ENCODE results near the gene BANF1.
"Not testable (repeated sequence)": the region's sequence is repeated elsewhere in the genome, so short reads cannot be mapped to it uniquely, and the experiment has no call there.

BANF1 gene

DNA sequence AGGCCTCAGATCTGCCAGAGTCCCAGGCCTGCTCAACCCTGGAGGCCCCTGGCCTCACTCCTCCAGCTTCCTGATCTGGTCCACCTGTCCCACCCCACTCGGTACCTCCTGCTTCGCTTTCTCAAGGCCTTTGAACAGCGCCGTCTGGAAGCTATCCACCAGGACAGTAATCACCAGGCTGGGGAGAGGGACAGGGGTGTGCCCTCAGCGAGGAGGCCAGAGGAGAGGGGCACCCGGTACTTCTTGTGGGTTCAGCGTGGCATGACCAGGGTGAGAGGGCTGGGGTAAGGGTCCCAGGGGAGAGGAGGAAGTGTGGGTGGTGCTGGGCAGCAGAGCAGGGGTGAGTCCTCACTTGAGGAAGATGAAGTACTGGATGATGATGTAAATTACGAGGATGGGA lies 17.9 kb downstream of the BANF1 start:
- Histone ChIP-seq H3K36me3 (ENCODE audit: control insufficient read depth, insufficient read depth, low read length) (no peaks in the 10 kb centered on the region), H3K4me3 (ENCODE audit: extremely low read depth, insufficient read depth, low read length, poor library complexity, severe bottlenecking) (no peak overlapping the region), H3K9me3 (ENCODE audit: control insufficient read depth, low read length) (no peaks in the 10 kb centered on the region), H3K27ac (ENCODE audit: low read depth, low read length, severe bottlenecking) (no peak overlapping the region), H3K4me1 (ENCODE audit: control insufficient read depth, insufficient read depth, low read length, poor library complexity, severe bottlenecking) (peaks cover 33% of the 10 kb centered on the region)
- WGBS, 2 experiments (ENCODE audit: insufficient coverage in 2 of 2), result 77 to 78% methylated on average over 7 to 8 of the region's 8 CpGs

DNA sequence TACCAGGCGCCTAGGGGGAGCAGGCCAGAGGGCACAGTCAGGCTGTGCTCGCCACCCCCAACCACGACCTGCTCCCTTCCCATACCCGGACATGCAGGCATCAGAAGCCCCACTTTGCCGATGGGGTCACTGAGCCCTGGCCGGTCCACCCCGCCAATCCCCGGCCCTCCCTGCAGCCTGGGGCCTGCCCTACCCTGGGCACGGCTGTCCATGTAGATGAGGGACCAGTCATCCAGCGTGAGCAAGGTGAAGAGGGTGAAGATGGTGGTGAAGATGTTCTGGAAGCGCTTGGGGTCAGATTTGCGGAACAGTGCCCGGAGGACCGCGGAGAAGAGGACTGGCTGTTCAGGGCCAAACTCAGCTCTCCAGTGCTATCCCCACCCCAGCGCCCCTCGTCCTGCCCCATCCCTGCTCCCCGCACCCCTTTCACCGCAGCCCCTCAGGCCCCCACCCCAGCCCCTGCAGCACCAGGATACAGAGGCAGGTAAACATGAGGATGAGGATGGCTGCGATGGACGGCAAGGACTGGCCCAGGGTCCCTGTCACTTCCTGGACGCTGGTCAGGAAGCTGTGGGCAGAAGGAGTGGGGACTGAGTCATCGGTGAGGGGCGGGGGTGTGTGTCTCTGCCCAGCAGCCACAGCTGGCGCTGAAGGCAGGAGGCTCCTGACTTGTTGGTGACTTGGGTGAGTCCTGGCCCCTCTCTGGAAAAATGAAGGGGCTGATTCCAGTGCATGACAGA lies 18.5 kb downstream of the BANF1 start:
- H3K36me3 ChIP-seq (ENCODE audit: control insufficient read depth, insufficient read depth, low read length), result no peaks in the 10 kb centered on the region
- no peak overlapping the region for H3K27ac ChIP-seq (ENCODE audit: low read depth, low read length, severe bottlenecking)
- peaks cover 27% of the 10 kb centered on the region for H3K4me1 ChIP-seq (ENCODE audit: control insufficient read depth, insufficient read depth, low read length, poor library complexity, severe bottlenecking)
- H3K4me3 ChIP-seq (ENCODE audit: extremely low read depth, insufficient read depth, low read length, poor library complexity, severe bottlenecking), result no peak overlapping the region
- no peaks in the 10 kb centered on the region for H3K9me3 ChIP-seq (ENCODE audit: control insufficient read depth, low read length)
- WGBS, 2 experiments (ENCODE audit: insufficient coverage in 2 of 2), result 82 to 83% methylated on average over 16 of the region's 25 CpGs

DNA sequence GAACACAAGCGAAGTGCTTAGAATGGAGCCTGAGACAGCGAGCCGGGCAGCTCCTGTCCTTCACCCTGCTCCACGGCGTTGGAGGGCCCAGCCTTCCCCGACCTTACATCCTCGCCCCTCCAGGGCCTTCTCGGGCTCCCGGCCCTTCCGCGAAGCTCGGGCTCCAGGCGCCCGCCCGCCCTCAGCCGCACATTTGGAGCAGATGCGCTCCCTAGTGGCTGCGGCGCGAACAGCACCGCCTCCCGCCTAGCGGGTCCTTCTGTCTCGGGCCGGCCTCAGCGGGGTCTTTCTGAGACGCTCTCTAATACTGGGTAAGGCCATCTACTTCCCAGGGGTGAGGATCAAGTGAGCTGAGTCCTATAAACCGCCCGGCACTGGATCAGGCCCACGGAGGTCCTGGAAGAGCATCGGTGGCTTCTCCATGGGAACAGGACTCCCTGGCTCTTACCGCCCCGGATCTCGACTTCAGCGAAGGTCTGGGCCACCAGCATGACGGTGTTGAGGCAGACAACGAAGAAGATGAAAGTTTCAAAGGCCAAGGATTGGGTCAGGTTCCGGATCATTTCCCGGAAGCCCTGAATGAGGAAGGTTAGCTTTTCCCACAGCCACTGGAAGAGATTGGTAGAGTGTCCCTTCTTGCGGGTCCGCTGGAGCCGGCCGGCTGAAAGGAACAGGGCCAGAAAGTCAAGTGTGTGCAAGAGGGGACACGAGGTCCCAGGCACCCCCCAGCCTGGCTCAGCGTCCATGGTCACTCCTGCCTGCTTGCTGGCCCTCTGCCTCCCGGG lies 20.3 kb downstream of the BANF1 start:
- WGBS, 2 experiments (ENCODE audit: insufficient coverage in 2 of 2), result 32 to 33% methylated on average over 45 to 46 of the region's 46 CpGs
- Histone ChIP-seq H3K36me3 (ENCODE audit: control insufficient read depth, insufficient read depth, low read length) (no peaks in the 10 kb centered on the region), H3K4me3 (ENCODE audit: extremely low read depth, insufficient read depth, low read length, poor library complexity, severe bottlenecking) (no peak overlapping the region), H3K27ac (ENCODE audit: low read depth, low read length, severe bottlenecking) (no peak overlapping the region), H3K9me3 (ENCODE audit: control insufficient read depth, low read length) (no peaks in the 10 kb centered on the region), H3K4me1 (ENCODE audit: control insufficient read depth, insufficient read depth, low read length, poor library complexity, severe bottlenecking) (peaks cover 19% of the 10 kb centered on the region)

DNA sequence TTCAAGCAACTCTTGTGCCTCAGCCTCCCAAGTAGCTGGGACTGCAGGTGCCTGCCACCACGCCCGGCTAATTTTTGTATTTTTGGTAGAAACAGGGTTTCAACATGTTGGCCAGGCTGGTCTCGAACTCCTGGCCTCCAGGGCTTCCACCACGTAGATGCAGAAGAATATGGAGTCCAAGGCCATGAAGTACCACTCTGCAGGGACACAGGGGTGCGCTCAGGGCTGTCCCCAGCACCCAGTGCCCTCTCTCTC lies 20.8 kb downstream of the BANF1 start:
- 79 to 90% methylated on average over 5 of the region's 5 CpGs for WGBS, 2 experiments (ENCODE audit: insufficient coverage in 2 of 2)
- H3K36me3 ChIP-seq (ENCODE audit: control insufficient read depth, insufficient read depth, low read length); H3K27ac ChIP-seq (ENCODE audit: low read depth, low read length, severe bottlenecking); H3K9me3 ChIP-seq (ENCODE audit: control insufficient read depth, low read length); H3K4me3 ChIP-seq (ENCODE audit: extremely low read depth, insufficient read depth, low read length, poor library complexity, severe bottlenecking): not testable (repeated sequence)
- peaks cover 19% of the 10 kb centered on the region for H3K4me1 ChIP-seq (ENCODE audit: control insufficient read depth, insufficient read depth, low read length, poor library complexity, severe bottlenecking)

DNA sequence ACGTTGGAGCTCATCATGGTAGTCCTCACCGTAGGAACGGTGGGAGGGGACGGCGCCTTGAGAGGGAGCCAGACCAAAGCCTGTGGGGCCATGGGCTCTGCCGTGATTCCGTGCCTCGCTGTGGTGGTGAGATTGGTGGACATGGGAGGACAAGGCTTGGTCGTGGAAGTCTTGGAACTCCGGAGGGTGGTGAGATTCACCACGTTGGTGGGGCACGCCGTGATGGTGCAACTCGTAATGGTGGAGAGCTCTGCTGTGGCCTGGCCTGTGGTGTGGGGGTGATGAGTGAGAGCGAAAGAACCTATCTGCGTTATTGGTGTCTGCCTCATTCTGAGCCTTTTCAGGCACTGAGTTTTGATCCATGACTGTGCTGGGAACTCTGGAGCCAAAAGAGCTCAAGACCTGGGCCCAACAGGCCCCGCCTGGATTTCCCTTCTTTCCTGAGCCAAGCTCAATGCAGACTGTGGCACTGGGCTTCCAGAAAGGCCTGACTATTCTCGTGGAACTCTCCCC lies 23.8 kb downstream of the BANF1 start, which contains the start of gene CATSPER1:
Gene CATSPER1 (minus strand): TSS at position 463 of the 513 bp plus-strand sequence. CDS start 100 bp downstream, at position 363.
- peaks cover 13% of the 10 kb centered on the region for H3K4me1 ChIP-seq (ENCODE audit: control insufficient read depth, insufficient read depth, low read length, poor library complexity, severe bottlenecking)
- H3K9me3 ChIP-seq (ENCODE audit: control insufficient read depth, low read length), result no peaks in the 10 kb centered on the region
- H3K4me3 ChIP-seq (ENCODE audit: extremely low read depth, insufficient read depth, low read length, poor library complexity, severe bottlenecking), result no peak within 1 kb of the TSS
- 90% methylated on average over 17 to 18 of the region's 18 CpGs for WGBS, 2 experiments (ENCODE audit: insufficient coverage in 2 of 2)
- H3K36me3 ChIP-seq (ENCODE audit: control insufficient read depth, insufficient read depth, low read length), result no peaks in the 10 kb centered on the region
- H3K27ac ChIP-seq (ENCODE audit: low read depth, low read length, severe bottlenecking), result no peak within 1 kb of the TSS

DNA sequence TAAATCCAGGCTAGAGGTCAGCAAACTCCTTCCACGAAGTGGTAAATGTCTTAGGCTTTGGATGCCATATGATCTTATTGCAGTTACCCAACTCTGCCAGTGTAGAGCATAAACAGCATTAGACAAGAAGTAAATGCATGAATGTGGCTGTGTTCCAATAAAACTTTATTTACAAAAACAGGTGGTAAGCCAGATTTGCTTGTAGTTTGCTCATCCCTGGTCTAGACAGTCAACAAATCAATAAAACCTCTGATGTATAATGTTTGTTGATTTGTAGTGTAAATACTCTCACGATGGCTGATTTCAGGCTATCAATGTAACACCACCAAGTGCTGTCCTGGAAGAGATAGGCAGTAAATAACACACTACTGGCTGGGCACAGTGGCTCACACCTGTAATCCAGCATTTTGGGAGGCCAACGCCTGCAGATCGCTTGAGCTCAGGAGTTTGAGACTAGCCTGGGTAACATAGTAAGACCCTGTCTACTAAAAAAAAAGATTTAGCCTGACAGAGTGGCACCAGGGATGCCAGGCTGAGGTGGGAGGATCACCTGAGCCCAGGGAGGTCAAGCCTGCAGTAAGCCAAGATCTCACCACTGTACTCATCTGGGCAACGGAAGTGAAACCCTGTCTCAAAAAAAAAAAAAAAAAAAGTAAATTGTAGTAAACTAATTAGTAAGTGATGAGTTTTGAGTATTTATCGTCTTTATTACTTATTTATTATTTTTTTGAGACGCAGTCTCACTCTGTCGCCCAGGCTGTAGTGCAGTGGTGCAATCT lies 30.8 kb downstream of the BANF1 start:
- H3K4me1 ChIP-seq (ENCODE audit: control insufficient read depth, insufficient read depth, low read length, poor library complexity, severe bottlenecking), result no peaks in the 10 kb centered on the region
- WGBS, 2 experiments (ENCODE audit: insufficient coverage in 2 of 2), result 87 to 92% methylated on average over 3 to 6 of the region's 8 CpGs

DNA sequence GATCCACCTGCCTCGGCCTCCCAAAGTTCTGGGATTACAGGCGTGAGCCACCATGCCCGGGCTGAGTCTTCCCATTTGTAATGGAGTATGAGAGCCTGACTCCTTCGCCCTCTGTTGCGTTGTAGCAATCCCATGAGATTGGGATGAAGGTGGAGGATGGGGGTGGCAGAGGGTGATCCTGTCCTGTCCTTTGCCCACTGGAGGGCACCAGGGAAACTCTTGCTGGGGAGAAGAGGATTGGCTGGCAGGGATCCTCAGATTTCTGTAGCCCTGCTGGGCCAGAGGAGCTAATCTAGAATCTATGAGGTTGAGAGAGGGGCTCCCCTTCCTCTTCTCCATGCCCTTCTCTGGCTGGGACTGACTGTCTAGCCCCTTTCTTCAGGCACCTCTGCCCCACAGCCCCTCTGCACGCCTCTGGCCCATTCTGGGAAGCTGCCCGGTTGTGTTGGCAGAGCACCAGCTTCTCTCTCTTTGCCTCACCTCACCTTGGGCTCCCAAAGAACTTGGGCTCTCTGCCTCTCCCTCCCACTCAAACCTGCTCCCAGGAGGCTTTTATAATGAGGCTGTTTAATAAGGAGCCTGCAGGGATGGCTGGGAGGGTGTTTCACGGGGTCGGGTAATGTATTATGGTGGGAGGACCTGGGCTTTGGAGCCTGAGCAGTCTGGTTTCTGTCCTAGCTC lies 33.5 kb downstream of the BANF1 start:
- no peak overlapping the region for H3K27ac ChIP-seq (ENCODE audit: low read depth, low read length, severe bottlenecking)
- H3K4me1 ChIP-seq (ENCODE audit: control insufficient read depth, insufficient read depth, low read length, poor library complexity, severe bottlenecking), result no peaks in the 10 kb centered on the region
- H3K36me3 ChIP-seq (ENCODE audit: control insufficient read depth, insufficient read depth, low read length), result no peaks in the 10 kb centered on the region
- no peak overlapping the region for H3K4me3 ChIP-seq (ENCODE audit: extremely low read depth, insufficient read depth, low read length, poor library complexity, severe bottlenecking)
- H3K9me3 ChIP-seq (ENCODE audit: control insufficient read depth, low read length), result no peaks in the 10 kb centered on the region
- WGBS, 2 experiments (ENCODE audit: insufficient coverage in 2 of 2), result 86 to 87% methylated on average over 2 to 5 of the region's 9 CpGs

More for the DNA sequence above, 30.8 kb downstream of the BANF1 start:
- no peaks in the 10 kb centered on the region for H3K36me3 ChIP-seq (ENCODE audit: control insufficient read depth, insufficient read depth, low read length)
- H3K4me3 ChIP-seq (ENCODE audit: extremely low read depth, insufficient read depth, low read length, poor library complexity, severe bottlenecking), result no peak overlapping the region
- H3K27ac ChIP-seq (ENCODE audit: low read depth, low read length, severe bottlenecking), result no peak overlapping the region
- H3K9me3 ChIP-seq (ENCODE audit: control insufficient read depth, low read length), result no peaks in the 10 kb centered on the region

DNA sequence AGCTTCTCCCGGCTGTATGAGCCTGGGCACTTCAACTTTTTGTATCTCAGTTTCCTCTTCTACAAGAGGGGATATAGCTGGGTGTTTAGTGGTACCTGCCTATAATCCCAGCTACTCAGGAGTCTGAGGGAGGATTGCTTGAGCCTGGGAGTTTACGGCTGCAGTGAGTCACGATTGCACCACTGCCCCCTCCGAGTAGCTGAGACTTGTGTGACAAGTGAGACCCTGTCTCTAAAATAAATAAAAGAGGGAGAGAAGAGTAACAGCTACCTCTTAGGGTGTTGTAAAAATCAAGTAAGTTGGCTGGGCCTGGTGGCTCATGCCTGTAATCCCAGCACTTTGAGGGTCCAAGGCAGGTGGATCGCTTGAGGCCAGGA lies 34.0 kb downstream of the BANF1 start:
- Histone ChIP-seq H3K36me3 (ENCODE audit: control insufficient read depth, insufficient read depth, low read length) (no peaks in the 10 kb centered on the region), H3K4me3 (ENCODE audit: extremely low read depth, insufficient read depth, low read length, poor library complexity, severe bottlenecking) (no peak overlapping the region), H3K27ac (ENCODE audit: low read depth, low read length, severe bottlenecking) (no peak overlapping the region), H3K9me3 (ENCODE audit: control insufficient read depth, low read length) (no peaks in the 10 kb centered on the region), H3K4me1 (ENCODE audit: control insufficient read depth, insufficient read depth, low read length, poor library complexity, severe bottlenecking) (no peaks in the 10 kb centered on the region)
- 82 to 89% methylated on average over 1 to 4 of the region's 5 CpGs for WGBS, 2 experiments (ENCODE audit: insufficient coverage in 2 of 2)

DNA sequence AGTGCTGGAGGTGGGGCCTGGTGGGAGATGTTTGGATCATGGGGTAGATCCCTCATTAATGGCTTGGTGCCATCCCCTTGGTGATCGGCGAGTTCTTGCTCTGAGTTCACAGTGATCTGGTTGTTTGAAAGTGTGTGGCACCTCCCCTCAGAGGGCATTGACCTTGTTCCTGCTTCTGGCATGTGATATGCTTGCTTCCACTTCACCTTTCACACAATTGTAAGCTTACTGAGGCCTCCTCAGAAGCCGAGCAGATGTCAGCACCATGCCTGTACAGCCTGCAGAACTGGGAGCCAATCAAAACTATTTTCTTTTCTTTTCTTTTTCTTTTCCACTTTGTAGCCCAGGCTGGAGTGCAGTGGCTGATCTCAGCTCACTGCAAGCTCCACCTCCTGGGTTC lies 35.0 kb downstream of the BANF1 start:
- Histone ChIP-seq H3K4me1 (ENCODE audit: control insufficient read depth, insufficient read depth, low read length, poor library complexity, severe bottlenecking) (no peaks in the 10 kb centered on the region), H3K36me3 (ENCODE audit: control insufficient read depth, insufficient read depth, low read length) (no peaks in the 10 kb centered on the region), H3K4me3 (ENCODE audit: extremely low read depth, insufficient read depth, low read length, poor library complexity, severe bottlenecking) (no peak overlapping the region), H3K9me3 (ENCODE audit: control insufficient read depth, low read length) (no peaks in the 10 kb centered on the region), H3K27ac (ENCODE audit: low read depth, low read length, severe bottlenecking) (no peak overlapping the region)
- 87 to 97% methylated on average over 3 of the region's 3 CpGs for WGBS, 2 experiments (ENCODE audit: insufficient coverage in 2 of 2)

DNA sequence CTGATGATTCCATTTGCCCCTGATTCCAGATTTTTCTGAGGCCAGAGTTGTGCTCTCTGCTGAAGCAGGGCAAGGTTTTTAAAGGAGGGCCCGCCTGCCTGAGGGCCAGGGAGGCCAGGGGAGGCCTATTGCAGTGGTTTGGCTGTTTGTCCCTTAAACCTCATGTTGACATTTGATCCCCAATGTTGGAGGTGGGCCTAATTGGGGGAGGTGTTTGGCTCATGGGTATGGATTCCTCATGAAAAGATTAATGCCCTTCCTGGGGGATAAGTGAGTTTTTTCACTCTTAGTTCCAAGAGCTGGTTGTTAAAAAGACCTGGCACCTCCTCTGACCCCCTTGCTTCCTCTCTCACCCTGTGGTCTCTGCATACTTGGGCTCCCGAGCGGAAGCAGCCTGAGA lies 37.5 kb downstream of the BANF1 start:
- Histone ChIP-seq H3K4me3 (ENCODE audit: extremely low read depth, insufficient read depth, low read length, poor library complexity, severe bottlenecking) (no peak overlapping the region), H3K9me3 (ENCODE audit: control insufficient read depth, low read length) (no peaks in the 10 kb centered on the region), H3K36me3 (ENCODE audit: control insufficient read depth, insufficient read depth, low read length) (no peaks in the 10 kb centered on the region), H3K4me1 (ENCODE audit: control insufficient read depth, insufficient read depth, low read length, poor library complexity, severe bottlenecking) (no peaks in the 10 kb centered on the region), H3K27ac (ENCODE audit: low read depth, low read length, severe bottlenecking) (no peak overlapping the region)
- 92 to 93% methylated on average over 3 of the region's 3 CpGs for WGBS, 2 experiments (ENCODE audit: insufficient coverage in 2 of 2)
